Muscle layer of duodenum (tissue), 2 donors: Measurements from ENCODE around the gene AKT3.

Source experiments
- H3K27ac ChIP-seq: one replicate; pipeline ENCODE4 v1.7.0; 2013; ENCODE audit warnings: mild to moderate bottlenecking, low read length
- H3K27me3 ChIP-seq: one replicate; pipeline ENCODE4 v1.7.0; 2013; ENCODE audit warnings: low read depth, mild to moderate bottlenecking, control low read depth, low read length
- H3K36me3 ChIP-seq, 2 donors: one replicate each; pipeline ENCODE4 v1.7.0; 2013; ENCODE audit warnings: low read length in 2 of 2, control low read depth in 1 of 2, mild to moderate bottlenecking in 1 of 2; ENCODE audit not compliant: insufficient read depth in 2 of 2, control insufficient read depth in 1 of 2
- H3K4me1 ChIP-seq, 2 donors: one replicate each; pipeline ENCODE4 v1.7.0; 2013; ENCODE audit warnings: low read length in 2 of 2, mild to moderate bottlenecking in 2 of 2, control low read depth in 1 of 2, moderate library complexity in 1 of 2; ENCODE audit not compliant: insufficient read depth in 2 of 2, control insufficient read depth in 1 of 2
- H3K4me3 ChIP-seq, 2 donors: one replicate each; pipeline ENCODE4 v1.7.0; 2013; ENCODE audit warnings: low read length in 2 of 2, low read depth in 1 of 2, mild to moderate bottlenecking in 1 of 2
- H3K9me3 ChIP-seq, 2 donors: one replicate each; pipeline ENCODE4 v1.7.0; 2013; ENCODE audit warnings: low read length in 2 of 2, control low read depth in 1 of 2, mild to moderate bottlenecking in 1 of 2; ENCODE audit not compliant: control insufficient read depth in 1 of 2
- donor health status: healthy.

Gene AKT3

GRCh38 chr1:243851257-243851756, 1.3 kb upstream of the AKT3 start:
- H3K9me3 ChIP-seq, result no peaks in the 10 kb centered on the region
- H3K27me3 ChIP-seq, result no peaks in the 10 kb centered on the region
- H3K4me3 ChIP-seq, result peak overlapping the region; percentile 74 to 88
- H3K4me1 ChIP-seq, result peaks cover 0 to 13% of the 10 kb centered on the region in 2 donors
- H3K27ac ChIP-seq, result peak overlapping the region; percentile 28
- peaks cover 0 to 4% of the 10 kb centered on the region in 2 donors for H3K36me3 ChIP-seq

GRCh38 chr1:243850452-243851256, 611 bp upstream of the AKT3 start:
- Histone ChIP-seq H3K4me3 (peak overlapping the region; percentile 74 to 88), H3K4me1 (peaks cover 0 to 13% of the 10 kb centered on the region in 2 donors), H3K9me3 (no peaks in the 10 kb centered on the region), H3K36me3 (peaks cover 0 to 4% of the 10 kb centered on the region in 2 donors), H3K27ac (peak overlapping the region; percentile 28), H3K27me3 (no peaks in the 10 kb centered on the region)

- H3K4me1 ChIP-seq, result peaks cover 0 to 13% of the 10 kb centered on the region in 2 donors
- H3K36me3 ChIP-seq, result peaks cover 0 to 4% of the 10 kb centered on the region in 2 donors
- H3K27me3 ChIP-seq, result no peaks in the 10 kb centered on the region
- no peak overlapping the region for H3K27ac ChIP-seq
- H3K4me3 ChIP-seq, result peak overlapping the region; percentile 51 to 82
- H3K9me3 ChIP-seq, result no peaks in the 10 kb centered on the region
Measured at GRCh38 chr1:243849421-243850201, 432 bp downstream of the AKT3 start.

- H3K36me3 ChIP-seq, result peaks cover 0 to 4% of the 10 kb centered on the region in 2 donors
- H3K27ac ChIP-seq, result peak overlapping the region; percentile 67
- no peaks in the 10 kb centered on the region for H3K27me3 ChIP-seq
- no peaks in the 10 kb centered on the region for H3K9me3 ChIP-seq
- peak overlapping the region; percentile 51 to 82 for H3K4me3 ChIP-seq
- H3K4me1 ChIP-seq, result peaks cover 0 to 13% of the 10 kb centered on the region in 2 donors
Measured at GRCh38 chr1:243848858-243849420, 1.1 kb downstream of the AKT3 start.

- Histone ChIP-seq H3K27ac (peak overlapping the region; percentile 67), H3K4me1 (peaks cover 0 to 16% of the 10 kb centered on the region in 2 donors), H3K27me3 (no peaks in the 10 kb centered on the region), H3K36me3 (peaks cover 0 to 4% of the 10 kb centered on the region in 2 donors), H3K4me3 (peak overlapping the region; percentile 51 to 82), H3K9me3 (no peaks in the 10 kb centered on the region)
Measured at GRCh38 chr1:243848165-243848857, 1.7 kb downstream of the AKT3 start.

GRCh38 chr1:243846761-243847160, 3.3 kb downstream of the AKT3 start:
- H3K27me3 ChIP-seq, result no peaks in the 10 kb centered on the region
- H3K9me3 ChIP-seq, result no peaks in the 10 kb centered on the region
- H3K4me1 ChIP-seq, result peaks cover 0 to 23% of the 10 kb centered on the region in 2 donors
- no peak overlapping the region for H3K4me3 ChIP-seq
- H3K27ac ChIP-seq, result no peak overlapping the region
- H3K36me3 ChIP-seq, result peaks cover 0 to 4% of the 10 kb centered on the region in 2 donors

- Histone ChIP-seq H3K27me3 (no peaks in the 10 kb centered on the region), H3K36me3 (peaks cover 0 to 4% of the 10 kb centered on the region in 2 donors), H3K4me1 (peaks cover 0 to 18% of the 10 kb centered on the region in 2 donors), H3K9me3 (no peaks in the 10 kb centered on the region), H3K27ac (no peak overlapping the region), H3K4me3 (no peak overlapping the region)
Measured at GRCh38 chr1:243845888-243846287, 4.2 kb downstream of the AKT3 start.

- Histone ChIP-seq H3K36me3 (no peaks in the 10 kb centered on the region), H3K4me1 (peaks cover 0 to 18% of the 10 kb centered on the region in 2 donors), H3K27me3 (no peaks in the 10 kb centered on the region), H3K9me3 (no peaks in the 10 kb centered on the region), H3K4me3 (no peak overlapping the region), H3K27ac (no peak overlapping the region)
Measured at GRCh38 chr1:243844186-243844585, 5.9 kb downstream of the AKT3 start.

GRCh38 chr1:243842978-243843511, 7.0 kb downstream of the AKT3 start:
- H3K27ac ChIP-seq, result peak overlapping the region; percentile 58
- no peaks in the 10 kb centered on the region for H3K9me3 ChIP-seq
- H3K27me3 ChIP-seq, result no peaks in the 10 kb centered on the region
- H3K4me1 ChIP-seq, result peaks cover 0 to 18% of the 10 kb centered on the region in 2 donors
- no peaks in the 10 kb centered on the region for H3K36me3 ChIP-seq
- no peak overlapping the region for H3K4me3 ChIP-seq

- no peaks in the 10 kb centered on the region for H3K27me3 ChIP-seq
- no peaks in the 10 kb centered on the region for H3K9me3 ChIP-seq
- H3K27ac ChIP-seq, result peak overlapping the region; percentile 58
- no peak overlapping the region for H3K4me3 ChIP-seq
- H3K36me3 ChIP-seq, result peaks cover 0 to 2% of the 10 kb centered on the region in 2 donors
- H3K4me1 ChIP-seq, result peaks cover 0 to 12% of the 10 kb centered on the region in 2 donors
Measured at GRCh38 chr1:243842161-243842560, 7.9 kb downstream of the AKT3 start.
